Lower lobe of right lung (tissue), 2 donors: ENCODE results near the gene VWC2L. TPM values are rescaled to one million over a fixed set of nuclear protein-coding genes. Genes with fewer than 3 reads are reported as not detected.

ENCODE experiments used
- ATAC-seq, 2 donors: fragments of 200-7000 bp; cut with Tn5 transposase; one replicate each; pipeline ENCODE4 v1.9.1; 2020 to 2022; ENCODE audit warnings: mild to moderate bottlenecking in 2 of 2, moderate library complexity in 2 of 2
- DNase-seq: peaks from one replicate; pipeline ENCODE4 v3.0.0-alpha.2; 2020
- H3K27ac ChIP-seq: fragments of 200-600 bp; one replicate; pipeline ENCODE4 v1.8.0; 2022
- H3K27me3 ChIP-seq: fragments of 200-600 bp; one replicate; pipeline ENCODE4 v1.8.0; 2022; ENCODE audit warnings: low read depth
- H3K36me3 ChIP-seq: fragments of 200-600 bp; one replicate; pipeline ENCODE4 v1.8.0; 2022; ENCODE audit warnings: mild to moderate bottlenecking
- H3K4me1 ChIP-seq: fragments of 200-600 bp; one replicate; pipeline ENCODE4 v1.8.0; 2022
- H3K4me3 ChIP-seq: fragments of 200-600 bp; one replicate; pipeline ENCODE4 v1.8.0; 2022; ENCODE audit warnings: mild to moderate bottlenecking
- H3K9me3 ChIP-seq: fragments of 200-600 bp; one replicate; pipeline ENCODE4 v1.8.0; 2022
- intact Hi-C: fragments of 100-400 bp; cut with DNase I; formaldehyde crosslinking; loops from one replicate; pipeline ENCODE4 v1.11.0; 2022
- total RNA-seq: library from RNA; stranded (reverse); fragmentation: NEBNext Ultra II Directional; extraction: Animal tissue kit (Norgen Biotek cat#: 25700); gene quantifications from one replicate; pipeline ENCODE4 v1.2.1, GENCODE V29; 2021
- TF ChIP-seq, protein P1 (sequence below): fragments of 200-600 bp; IDR thresholded peaks from one replicate; pipeline ENCODE4 v1.8.0; 2022; ENCODE audit warnings: antibody characterized with exemption, mild to moderate bottlenecking
- donor health status: DM: no; HTN: yes; CAD: no; lungs with severe emphysema.

Gene VWC2L
- total RNA-seq, 1 donor from 2014 or later = not detected

DNA sequence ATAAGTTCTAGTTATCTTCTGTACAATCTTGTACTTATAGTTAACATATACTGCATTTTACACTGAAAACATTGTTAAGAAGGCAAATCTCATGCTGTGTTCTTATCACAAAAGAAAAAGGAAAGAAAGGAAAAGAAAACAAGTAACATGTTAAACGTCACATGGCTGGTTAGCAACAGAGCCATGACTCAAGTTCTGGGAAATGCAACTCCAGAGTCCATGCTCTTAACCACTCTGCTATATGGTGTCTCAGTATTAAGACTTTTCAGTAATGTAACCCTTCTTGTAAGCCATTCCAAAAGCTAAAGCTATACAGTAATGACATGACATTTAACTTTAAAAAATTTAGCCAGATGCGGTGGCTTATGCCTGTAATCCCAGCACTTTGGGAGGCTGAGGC, 217.2 kb downstream of the VWC2L start:
- H3K36me3 ChIP-seq = no peaks in the 10 kb centered on the region
- H3K4me3 ChIP-seq = no peak overlapping the region
- no peak for ATAC-seq
- TF ChIP-seq, protein P1, sequence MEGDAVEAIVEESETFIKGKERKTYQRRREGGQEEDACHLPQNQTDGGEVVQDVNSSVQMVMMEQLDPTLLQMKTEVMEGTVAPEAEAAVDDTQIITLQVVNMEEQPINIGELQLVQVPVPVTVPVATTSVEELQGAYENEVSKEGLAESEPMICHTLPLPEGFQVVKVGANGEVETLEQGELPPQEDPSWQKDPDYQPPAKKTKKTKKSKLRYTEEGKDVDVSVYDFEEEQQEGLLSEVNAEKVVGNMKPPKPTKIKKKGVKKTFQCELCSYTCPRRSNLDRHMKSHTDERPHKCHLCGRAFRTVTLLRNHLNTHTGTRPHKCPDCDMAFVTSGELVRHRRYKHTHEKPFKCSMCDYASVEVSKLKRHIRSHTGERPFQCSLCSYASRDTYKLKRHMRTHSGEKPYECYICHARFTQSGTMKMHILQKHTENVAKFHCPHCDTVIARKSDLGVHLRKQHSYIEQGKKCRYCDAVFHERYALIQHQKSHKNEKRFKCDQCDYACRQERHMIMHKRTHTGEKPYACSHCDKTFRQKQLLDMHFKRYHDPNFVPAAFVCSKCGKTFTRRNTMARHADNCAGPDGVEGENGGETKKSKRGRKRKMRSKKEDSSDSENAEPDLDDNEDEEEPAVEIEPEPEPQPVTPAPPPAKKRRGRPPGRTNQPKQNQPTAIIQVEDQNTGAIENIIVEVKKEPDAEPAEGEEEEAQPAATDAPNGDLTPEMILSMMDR = no peak
- no peak overlapping the region for H3K27ac ChIP-seq
- intact Hi-C loops = no loop called here
- no peaks in the 10 kb centered on the region for H3K9me3 ChIP-seq
- H3K27me3 ChIP-seq = no peaks in the 10 kb centered on the region
- H3K4me1 ChIP-seq = no peaks in the 10 kb centered on the region
- DNase-seq = no peak
